HEK293 (cell line): ENCODE measurements around the gene CRTC2.

Experiments used
- ELK4 ChIP-seq: IDR thresholded peaks from 2 replicates; pipeline ENCODE4 v1.6.1; 2011; ENCODE audit warnings: mild to moderate bottlenecking, low read depth, low read length, borderline replicate concordance
- HOXA7 ChIP-seq: sonication (generic); formaldehyde crosslinking; IDR thresholded peaks from 2 replicates; pipeline ENCODE4 v1.8.1; 2022; ENCODE audit warnings: missing genetic modification reagents, borderline replicate concordance
- HOXD13 ChIP-seq: sonication (generic); formaldehyde crosslinking; IDR thresholded peaks from 2 replicates; pipeline ENCODE4 v1.8.0; 2022; ENCODE audit warnings: missing genetic modification reagents, borderline replicate concordance
- KLF17 ChIP-seq: fragments of 450-650 bp; formaldehyde crosslinking; IDR thresholded peaks from 2 replicates; pipeline ENCODE4 v1.5.1; 2016; ENCODE audit warnings: missing biosample characterization, missing genetic modification characterization
- PRDM4 ChIP-seq: fragments of 450-650 bp; formaldehyde crosslinking; IDR thresholded peaks from 2 replicates; pipeline ENCODE4 v1.5.1; 2017; ENCODE audit warnings: missing biosample characterization, missing genetic modification characterization
- REPIN1 ChIP-seq: fragments of 450-650 bp; formaldehyde crosslinking; IDR thresholded peaks from 2 replicates; pipeline ENCODE4 v1.5.1; 2017; ENCODE audit warnings: missing biosample characterization, missing genetic modification characterization, low read depth
- SP2 ChIP-seq: fragments of 450-650 bp; formaldehyde crosslinking; IDR thresholded peaks from 2 replicates; pipeline ENCODE4 v1.5.1; 2016; ENCODE audit warnings: missing biosample characterization, missing genetic modification characterization
- ZFP69B ChIP-seq: fragments of 450-650 bp; formaldehyde crosslinking; IDR thresholded peaks from 2 replicates; pipeline ENCODE4 v1.5.1; 2016; ENCODE audit warnings: missing biosample characterization, missing genetic modification characterization
- ZNF132 ChIP-seq: fragments of 450-650 bp; formaldehyde crosslinking; IDR thresholded peaks from 2 replicates; pipeline ENCODE4 v1.5.1; 2017; ENCODE audit warnings: missing biosample characterization, missing genetic modification characterization, borderline replicate concordance
- ZNF140 ChIP-seq: fragments of 450-650 bp; formaldehyde crosslinking; IDR thresholded peaks from 2 replicates; pipeline ENCODE4 v1.5.1; 2016; ENCODE audit warnings: missing biosample characterization, missing genetic modification characterization
- ZNF202 ChIP-seq: fragments of 450-650 bp; formaldehyde crosslinking; IDR thresholded peaks from 2 replicates; pipeline ENCODE4 v1.5.1; 2016; ENCODE audit warnings: missing biosample characterization, missing genetic modification characterization, borderline replicate concordance
- ZNF214 ChIP-seq: fragments of 450-650 bp; formaldehyde crosslinking; IDR thresholded peaks from 2 replicates; pipeline ENCODE4 v1.5.1; 2017; ENCODE audit warnings: missing biosample characterization, mild to moderate bottlenecking, missing genetic modification characterization, borderline replicate concordance
- ZNF274 ChIP-seq, 2 experiments: fragments of 200-500 bp in 1 of 2; fragments of 450-650 bp in 1 of 2; sonication (Bioruptor generic) in 1 of 2; formaldehyde crosslinking in 1 of 2; IDR thresholded peaks; 2 replicates each; pipeline versions ENCODE4 v1.5.1 to v1.6.1; 2014 to 2016; ENCODE audit warnings: borderline replicate concordance in 1 of 2, inconsistent platforms in 1 of 2, low read length in 1 of 2, missing biosample characterization in 1 of 2, missing genetic modification characterization in 1 of 2
- ZNF341 ChIP-seq: fragments of 450-650 bp; formaldehyde crosslinking; IDR thresholded peaks from 2 replicates; pipeline ENCODE4; 2016; ENCODE audit warnings: low read depth, missing biosample characterization, missing genetic modification characterization
- ZNF394 ChIP-seq: fragments of 450-650 bp; formaldehyde crosslinking; IDR thresholded peaks from 2 replicates; pipeline ENCODE4 v1.5.1; 2016; ENCODE audit warnings: missing biosample characterization, missing genetic modification characterization, mild to moderate bottlenecking, moderate library complexity, borderline replicate concordance
- ZNF423 ChIP-seq: fragments of 450-650 bp; formaldehyde crosslinking; IDR thresholded peaks from 2 replicates; pipeline ENCODE4 v1.5.1; 2016; ENCODE audit warnings: missing biosample characterization, missing genetic modification characterization
- ZNF501 ChIP-seq: fragments of 450-650 bp; formaldehyde crosslinking; IDR thresholded peaks from 2 replicates; pipeline ENCODE4 v1.5.1; 2016; ENCODE audit warnings: missing biosample characterization, missing genetic modification characterization
- ZNF514 ChIP-seq: fragments of 450-650 bp; formaldehyde crosslinking; IDR thresholded peaks from 2 replicates; pipeline ENCODE4 v1.5.1; 2016; ENCODE audit warnings: missing biosample characterization, missing genetic modification characterization
- ZNF518A ChIP-seq: fragments of 450-650 bp; formaldehyde crosslinking; conservative IDR thresholded peaks from 2 replicates; pipeline ENCODE4 v1.5.1; 2016; ENCODE audit warnings: low read depth, missing biosample characterization, missing genetic modification characterization
- ZNF548 ChIP-seq: fragments of 450-650 bp; formaldehyde crosslinking; IDR thresholded peaks from 2 replicates; pipeline ENCODE4 v1.5.1; 2016; ENCODE audit warnings: missing biosample characterization, missing genetic modification characterization
- ZNF560 ChIP-seq: fragments of 450-650 bp; formaldehyde crosslinking; IDR thresholded peaks from 2 replicates; pipeline ENCODE4 v1.5.1; 2017; ENCODE audit warnings: missing biosample characterization, missing genetic modification characterization, borderline replicate concordance
- ZNF580 ChIP-seq: fragments of 450-650 bp; formaldehyde crosslinking; IDR thresholded peaks from 2 replicates; pipeline ENCODE4 v1.5.1; 2016; ENCODE audit warnings: missing biosample characterization, missing genetic modification characterization
- ZNF600 ChIP-seq: fragments of 450-650 bp; formaldehyde crosslinking; IDR thresholded peaks from 2 replicates; pipeline ENCODE4 v1.5.1; 2016; ENCODE audit warnings: missing biosample characterization, missing genetic modification characterization
- ZNF645 ChIP-seq: fragments of 450-650 bp; formaldehyde crosslinking; IDR thresholded peaks from 2 replicates; pipeline ENCODE4; 2016; ENCODE audit warnings: missing biosample characterization, missing genetic modification characterization
- ZNF660 ChIP-seq: fragments of 450-650 bp; IDR thresholded peaks from 2 replicates; pipeline ENCODE4 v1.5.1; 2018; ENCODE audit warnings: missing biosample characterization, mild to moderate bottlenecking, missing genetic modification characterization
- ZNF76 ChIP-seq: fragments of 450-650 bp; formaldehyde crosslinking; IDR thresholded peaks from 2 replicates; pipeline ENCODE4; 2016; ENCODE audit warnings: low read depth, missing biosample characterization, missing genetic modification characterization, borderline replicate concordance
- ZNF791 ChIP-seq: fragments of 450-650 bp; formaldehyde crosslinking; IDR thresholded peaks from 2 replicates; pipeline ENCODE4 v1.5.1; 2016; ENCODE audit warnings: missing biosample characterization, missing genetic modification characterization
- ZSCAN23 ChIP-seq: fragments of 450-650 bp; formaldehyde crosslinking; IDR thresholded peaks from 2 replicates; pipeline ENCODE4 v1.5.1; 2016; ENCODE audit warnings: missing biosample characterization, missing genetic modification characterization

The CRTC2 gene

GRCh38 chr1:153922076-153922971 lies 36.1 kb downstream of the CRTC2 start (continued):
- TF ChIP-seq ZNF548 (tag by site-specific recombination) (no peak), ZFP69B (tag by site-specific recombination) (no peak), ZNF560 (tag by site-specific recombination) (no peak), ZNF341 (tag by site-specific recombination) (peak; percentile 49), ZNF140 (no peak), ZNF76 (tag by site-specific recombination) (peak; percentile 62; the same call in 1 of the 2 replicates), ZNF580 (no peak), ELK4 (no peak), ZNF660 (tag by site-specific recombination) (no peak), ZNF514 (no peak), REPIN1 (no peak), ZNF202 (tag by site-specific recombination) (no peak), ZNF274 (IDR thresholded peaks at IDR 0.05; ENCODE audit: low read length) (no peak), ZNF274 (tag by site-specific recombination; IDR thresholded peaks at IDR 0.05; ENCODE audit: borderline replicate concordance) (no peak), HOXA7 (no peak), ZSCAN23 (tag by site-specific recombination) (no peak), ZNF600 (tag by site-specific recombination) (no peak), ZNF501 (tag by site-specific recombination) (no peak), ZNF518A (tag by site-specific recombination) (no peak), PRDM4 (no peak), ZNF132 (tag by site-specific recombination) (no peak), KLF17 (tag by site-specific recombination) (no peak), ZNF791 (tag by site-specific recombination) (no peak), ZNF645 (tag by site-specific recombination) (no peak), SP2 (tag by site-specific recombination) (no peak), ZNF394 (tag by site-specific recombination) (no peak), ZNF214 (no peak), HOXD13 (CRISPR knock-in tag) (no peak), ZNF423 (tag by site-specific recombination) (no peak)
